H1 (cell line): ENCODE measurements around the gene TRIM60. TPM values are rescaled to one million over a fixed set of nuclear protein-coding genes. Genes with fewer than 3 reads are reported as not detected.

Experiments
- CTCF ChIA-PET: fragments of 300-600 bp; sonication (Branson Sonifier 250); formaldehyde crosslinking; loops from one replicate; lab custom pipeline; 2021; ENCODE audit not compliant: partially characterized antibody; lab: Charles Lee
- POLR2A ChIA-PET: fragments of 300-600 bp; sonication (Branson Sonifier 250); formaldehyde crosslinking; loops from one replicate; lab custom pipeline; 2021; ENCODE audit warnings: inconsistent platforms; ENCODE audit not compliant: partially characterized antibody; lab: Charles Lee
- DNase-seq, 2 experiments: peaks; one replicate each; pipeline versions ENCODE4 v3.0.0 to v3.0.0-alpha.2; 2010 to 2022; ENCODE audit warnings: low spot score in 2 of 2, low read depth in 1 of 2, mixed read lengths in 1 of 2
- FAIRE-seq: peaks from 2 replicates; lab custom pipeline; 2011; peaks lifted over from hg19 to GRCh38; lab: Jason Lieb, UNC
- H2AFZ ChIP-seq: 2 replicates; pipeline ENCODE4 v1.8.1; 2012; ENCODE audit warnings: low read length, inconsistent platforms
- H2AK5ac ChIP-seq: 2 replicates; pipeline ENCODE4 v1.6.1; 2013; ENCODE audit warnings: low read depth, low read length
- H2BK120ac ChIP-seq: replicated peaks from 2 replicates; pipeline ENCODE3; 2013; ENCODE audit warnings: low read depth, low read length, inconsistent platforms
- H2BK12ac ChIP-seq: 2 replicates; pipeline ENCODE4 v1.6.1; 2013; ENCODE audit warnings: low read depth, low read length
- H2BK15ac ChIP-seq: 2 replicates; pipeline ENCODE4 v1.6.1; 2013; ENCODE audit warnings: low read length
- H2BK20ac ChIP-seq: 2 replicates; pipeline ENCODE4 v1.6.1; 2013; ENCODE audit warnings: low read length
- H2BK5ac ChIP-seq: 2 replicates; pipeline ENCODE4 v1.6.1; 2013; ENCODE audit warnings: low read depth, low read length
- H3K14ac ChIP-seq: 2 replicates; pipeline ENCODE4 v1.6.1; 2013; ENCODE audit warnings: inconsistent platforms; ENCODE audit not compliant: insufficient read length
- H3K18ac ChIP-seq: 2 replicates; pipeline ENCODE4 v1.6.1; 2013; ENCODE audit warnings: low read length; ENCODE audit errors: extremely low read depth
- H3K23ac ChIP-seq: 2 replicates; pipeline ENCODE4 v1.6.1; 2013; ENCODE audit warnings: inconsistent platforms; ENCODE audit not compliant: insufficient read length
- H3K23me2 ChIP-seq: 2 replicates; pipeline ENCODE4 v1.6.1; 2013; ENCODE audit warnings: low read depth, low read length
- H3K27ac ChIP-seq: 2 replicates; pipeline ENCODE4 v1.6.1; 2011; ENCODE audit warnings: low read depth, low read length, inconsistent platforms
- H3K27me3 ChIP-seq, 4 experiments: replicated peaks in 1 of 4; 1 replicate in 1 of 4; 2 replicates in 3 of 4; pipeline versions ENCODE4 v1.6.1 to v1.8.1; 2011 to 2013; ENCODE audit warnings: low read length in 3 of 4, mild to moderate bottlenecking in 3 of 4, inconsistent platforms in 2 of 4, mixed read lengths in 2 of 4, moderate library complexity in 1 of 4; ENCODE audit not compliant: control insufficient read depth in 3 of 4, insufficient read depth in 3 of 4; ENCODE audit errors: extremely low read depth in 1 of 4
- H3K36me3 ChIP-seq, 4 experiments: 2 replicates each; pipeline versions ENCODE4 v1.6.1 to v1.8.1; 2011 to 2013; ENCODE audit warnings: mild to moderate bottlenecking in 4 of 4, low read length in 3 of 4, moderate library complexity in 2 of 4, control low read depth in 1 of 4, inconsistent platforms in 1 of 4; ENCODE audit not compliant: insufficient read depth in 4 of 4, control insufficient read depth in 2 of 4
- H3K4ac ChIP-seq: replicated peaks from 2 replicates; pipeline ENCODE3; 2013; ENCODE audit warnings: low read length, low read depth, mixed read lengths, inconsistent platforms; ENCODE audit not compliant: insufficient read length
- H3K4me1 ChIP-seq, 4 experiments: replicated peaks in 1 of 4; 1 replicate in 1 of 4; 2 replicates in 3 of 4; pipeline versions ENCODE4 v1.6.1 to v1.8.1; 2011 to 2013; ENCODE audit warnings: low read length in 3 of 4, inconsistent platforms in 2 of 4, mixed read lengths in 1 of 4; ENCODE audit not compliant: insufficient read depth in 4 of 4, control insufficient read depth in 3 of 4
- H3K4me2 ChIP-seq, 2 experiments: 2 replicates each; pipeline versions ENCODE4 v1.6.1 to v1.8.1; 2011 to 2013; ENCODE audit warnings: low read depth in 2 of 2, low read length in 2 of 2, control low read depth in 1 of 2, inconsistent platforms in 1 of 2, mild to moderate bottlenecking in 1 of 2; ENCODE audit not compliant: insufficient read depth in 1 of 2
- H3K4me3 ChIP-seq, 4 experiments: fragments of 200-600, 300-600 bp in 1 of 4; sonication (generic), shearing (Covaris generic), sonication (Bioruptor Twin) in 1 of 4; 2 replicates each; pipeline versions ENCODE4 v1.5.1 to v1.8.1; 2011 to 2016; ENCODE audit warnings: low read length in 4 of 4, low read depth in 3 of 4, control low read depth in 2 of 4, inconsistent platforms in 2 of 4, mild to moderate bottlenecking in 2 of 4, mixed read lengths in 1 of 4, moderate library complexity in 1 of 4; ENCODE audit not compliant: insufficient read depth in 2 of 4; ENCODE audit errors: extremely low read depth in 1 of 4
- H3K56ac ChIP-seq: replicated peaks from 2 replicates; pipeline ENCODE3; 2013; ENCODE audit warnings: low read depth, mild to moderate bottlenecking, mixed read lengths, low read length, inconsistent platforms; ENCODE audit not compliant: insufficient read length
- H3K79me1 ChIP-seq: 2 replicates; pipeline ENCODE4 v1.6.1; 2013; ENCODE audit warnings: low read depth, low read length, control low read depth
- H3K79me2 ChIP-seq, 2 experiments: 2 replicates each; pipeline versions ENCODE4 v1.6.1 to v1.8.1; 2012 to 2013; ENCODE audit warnings: low read length in 2 of 2, mild to moderate bottlenecking in 2 of 2, inconsistent platforms in 1 of 2; ENCODE audit not compliant: insufficient read depth in 2 of 2, control insufficient read depth in 1 of 2
- H3K9ac ChIP-seq, 4 experiments: replicated peaks in 1 of 4; 1 replicate in 1 of 4; 2 replicates in 3 of 4; pipeline versions ENCODE4 v1.6.1 to v1.8.1; 2011 to 2013; ENCODE audit warnings: low read depth in 3 of 4, low read length in 3 of 4, control low read depth in 2 of 4, mild to moderate bottlenecking in 2 of 4, moderate library complexity in 2 of 4, inconsistent platforms in 1 of 4; ENCODE audit errors: extremely low read depth in 1 of 4
- H3K9me3 ChIP-seq, 2 experiments: 2 replicates each; pipeline versions ENCODE4 v1.6.1 to v1.8.1; 2012 to 2013; ENCODE audit warnings: mild to moderate bottlenecking in 2 of 2, moderate library complexity in 2 of 2, control low read depth in 1 of 2, inconsistent platforms in 1 of 2, low read depth in 1 of 2, low read length in 1 of 2, mixed read lengths in 1 of 2; ENCODE audit not compliant: insufficient read depth in 2 of 2
- H4K20me1 ChIP-seq, 2 experiments: replicated peaks in 1 of 2; 2 replicates each; pipeline versions ENCODE3 to v1.8.1; 2011 to 2013; ENCODE audit warnings: inconsistent platforms in 2 of 2, low read length in 2 of 2, mild to moderate bottlenecking in 1 of 2; ENCODE audit not compliant: insufficient read depth in 2 of 2, control insufficient read depth in 1 of 2
- H4K5ac ChIP-seq: 2 replicates; pipeline ENCODE4 v1.6.1; 2013; ENCODE audit warnings: low read length, low read depth, mixed read lengths, inconsistent platforms; ENCODE audit not compliant: insufficient read length
- H4K8ac ChIP-seq: 2 replicates; pipeline ENCODE4 v1.8.0; 2013; ENCODE audit warnings: mild to moderate bottlenecking, moderate library complexity, low read length, inconsistent platforms; ENCODE audit not compliant: insufficient read depth; ENCODE audit errors: extremely low read depth
- H4K91ac ChIP-seq: replicated peaks from 2 replicates; pipeline ENCODE3; 2013; ENCODE audit warnings: low read length, mixed read lengths, inconsistent platforms; ENCODE audit not compliant: insufficient read length
- NRF1 ChIP-seq: IDR thresholded peaks from 2 replicates; pipeline ENCODE4 v1.6.1; 2011; ENCODE audit warnings: mild to moderate bottlenecking, low read depth, low read length, improper control_type of control experiment
- WGBS, 2 experiments: shearing (Covaris generic) in 1 of 2; methylation state at CpG; one replicate each; pipeline versions ENCODE4 v1.1.6 to v1.1.7; 2013 to 2015; ENCODE audit warnings: low lambda C conversion rate in 2 of 2, mixed read lengths in 2 of 2, inconsistent platforms in 1 of 2, low coverage in 1 of 2, missing lambda C conversion rate in 1 of 2; ENCODE audit not compliant: insufficient replicate concordance in 2 of 2, insufficient coverage in 1 of 2, insufficient read length in 1 of 2; ENCODE audit errors: extremely low coverage in 1 of 2, missing lambda C conversion rate in 1 of 2; 5-methylcytosine and 5-hydroxymethylcytosine counted together
- long read RNA-seq, 2 experiments: library from RNA in 1 of 2; library from capped mRNA in 1 of 2; stranded (forward); transcript quantifications; one replicate each; pipeline ENCODE4 v2.0.0, GENCODE V29; 2021; ENCODE audit warnings: inconsistent platforms in 1 of 2
- polyA minus RNA-seq, 3 experiments: library from RNA; depleted of rRNA, polyadenylated mRNA; stranded (reverse); fragments of >200 nt; gene quantifications; 1 replicate in 2 of 3; 2 replicates in 1 of 3; pipeline ENCODE4 v1.2.3, GENCODE V29; 2011
- polyA plus RNA-seq, 7 experiments: library from polyadenylated mRNA; depleted of rRNA in 3 of 7; stranded (reverse) in 5 of 7; unstranded in 2 of 7; fragments of >200 nt in 5 of 7; fragments of 200-250 nt in 2 of 7; gene quantifications; 1 replicate in 5 of 7; 2 replicates in 1 of 7; 4 replicates in 1 of 7; pipeline versions ENCODE4 v1.2.1 to v1.2.3, GENCODE V29; 2011 to 2013; ENCODE audit warnings: missing spikeins in 2 of 7, mixed read lengths in 2 of 7
- total RNA-seq: library from RNA; stranded (reverse); fragmentation: NEBNext Ultra II Directional; extraction: Animal tissue kit (Norgen Biotek cat#: 25700); gene quantifications from 2 replicates; pipeline ENCODE4 v1.2.1, GENCODE V29; 2021
- TF ChIP-seq, protein P1 (sequence below): IDR thresholded peaks from 2 replicates; pipeline ENCODE4 v1.6.1; 2012; ENCODE audit warnings: inconsistent platforms

The TRIM60 gene
- total RNA-seq (not detected in 2 replicates), polyA plus RNA-seq (2011; rRNA removed) (not detected in 2 replicates), polyA minus RNA-seq (2011; rRNA and poly(A)+ RNA removed) (not detected in 2 replicates)
- not detected for polyA plus RNA-seq (2011; cell fraction: cytosol; rRNA removed)
- polyA plus RNA-seq (2011; cell fraction: nucleus; rRNA removed), result not detected
- not detected in 4 replicates for polyA plus RNA-seq (2012, experiment 1 of 2)
- polyA plus RNA-seq (2012, experiment 2 of 2), result not detected
- not detected for polyA plus RNA-seq (2013, experiment 1 of 2)
- polyA plus RNA-seq (2013, experiment 2 of 2), result not detected
- not detected for polyA minus RNA-seq (2011; cell fraction: cytosol; rRNA and poly(A)+ RNA removed)
- polyA minus RNA-seq (2011; cell fraction: nucleus; rRNA and poly(A)+ RNA removed), result not detected
- long read RNA-seq, experiment 1, result 0 reads
- long read RNA-seq, experiment 2, result 0 reads

GRCh38 chr4:165031436-165032211 is at the start of gene TRIM60:
TRIM60 (plus strand) TSS chr4:165031999; CDS start chr4:165040073, 8,074 bp downstream.
- H3K18ac ChIP-seq, result no peak within 1 kb of the TSS
- H3K4ac ChIP-seq, result no peak within 1 kb of the TSS
- FAIRE-seq (no peak), DNase-seq (no peak)
- WGBS, 2 experiments, result 96% methylated on average over 41 of the region's 41 CpGs; no CpG with 5 or more reads in 1 of the 2 experiments
- peaks cover 0 to 1% (median 0%) of the 10 kb centered on the region in 4 experiments; a peak in 2 of 7 replicates for H3K27me3 ChIP-seq
- no peaks in the 10 kb centered on the region for H3K36me3 ChIP-seq
- H3K23ac ChIP-seq, result no peak within 1 kb of the TSS
- no peaks in the 10 kb centered on the region for H3K4me1 ChIP-seq
- no peak within 1 kb of the TSS for H2BK20ac ChIP-seq
- H3K79me1 ChIP-seq, result no peaks in the 10 kb centered on the region
- H3K27ac ChIP-seq, result no peak within 1 kb of the TSS
- no peaks in the 10 kb centered on the region; a peak in 1 of 4 replicates for H3K9me3 ChIP-seq
- H3K23me2 ChIP-seq, result no peaks in the 10 kb centered on the region
- H3K4me3 ChIP-seq, result no peak within 1 kb of the TSS
- H3K4me2 ChIP-seq, result no peak within 1 kb of the TSS
- no peak within 1 kb of the TSS for H2BK120ac ChIP-seq
- no peak within 1 kb of the TSS for H3K14ac ChIP-seq
- H4K20me1 ChIP-seq, result no peaks in the 10 kb centered on the region
- H4K5ac ChIP-seq, result no peak within 1 kb of the TSS
- H2BK12ac ChIP-seq, result no peak within 1 kb of the TSS
- no peak within 1 kb of the TSS for H2BK5ac ChIP-seq
- H3K9ac ChIP-seq, result no peak within 1 kb of the TSS
- no peaks in the 10 kb centered on the region for H3K79me2 ChIP-seq
- no peak within 1 kb of the TSS for H2BK15ac ChIP-seq
- TF ChIP-seq, protein P1, sequence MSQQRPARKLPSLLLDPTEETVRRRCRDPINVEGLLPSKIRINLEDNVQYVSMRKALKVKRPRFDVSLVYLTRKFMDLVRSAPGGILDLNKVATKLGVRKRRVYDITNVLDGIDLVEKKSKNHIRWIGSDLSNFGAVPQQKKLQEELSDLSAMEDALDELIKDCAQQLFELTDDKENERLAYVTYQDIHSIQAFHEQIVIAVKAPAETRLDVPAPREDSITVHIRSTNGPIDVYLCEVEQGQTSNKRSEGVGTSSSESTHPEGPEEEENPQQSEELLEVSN, result peak; percentile 81
- TF ChIP-seq NRF1, result no peak
- ChIA-PET CTCF (no interaction called here), POLR2A (no interaction called here)
- no peak within 1 kb of the TSS for H2AFZ ChIP-seq
- no peak within 1 kb of the TSS for H3K56ac ChIP-seq
- H4K91ac ChIP-seq, result no peak within 1 kb of the TSS
- H4K8ac ChIP-seq, result 0 out of 2 replicates have a peak within 1 kb of the TSS, but pooled peaks have one; percentile 51
- no peak within 1 kb of the TSS for H2AK5ac ChIP-seq
